Endothelial cell of coronary artery (primary cell): ENCODE data around the gene OR6N1. TPM values are rescaled to one million over a fixed set of nuclear protein-coding genes. Genes with fewer than 3 reads are reported as not detected.

Source experiments
- total RNA-seq: library from RNA; depleted of rRNA; stranded (reverse); fragments of >200 nt; gene quantifications from 2 replicates; pipeline ENCODE4 v1.2.3, GENCODE V29; 2014

The OR6N1 gene
- not detected in 2 replicates for total RNA-seq

GRCh38 chr1:158771950-158772866 is at the start of gene OR6N1:
OR6N1 (minus strand) TSS chr1:158772195; CDS start chr1:158766682, 5,513 bp downstream.

DNA sequence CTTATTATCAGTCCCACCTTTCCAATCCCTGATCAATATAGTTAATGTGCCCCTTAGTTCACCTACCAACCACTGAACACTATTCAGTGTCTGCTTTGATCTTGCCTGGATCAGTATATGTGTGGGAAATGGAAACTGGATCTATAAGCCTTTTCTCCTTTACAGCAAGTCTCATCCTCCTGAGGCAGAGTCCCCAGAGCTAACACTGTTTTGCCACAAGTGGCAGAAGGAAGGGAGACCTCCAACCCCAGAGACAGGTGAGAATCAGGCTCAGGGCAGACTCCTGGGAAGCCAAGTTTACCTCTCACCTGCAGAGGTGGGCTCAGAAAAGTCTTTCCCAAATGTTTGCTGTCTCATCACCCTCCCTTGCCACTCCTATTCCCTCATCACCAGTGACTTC is 9.1 kb upstream of the OR6N1 start, which contains the start of gene OR6N2:
Gene OR6N2 (minus strand): TSS at position 101 of the 400 bp plus-strand sequence. CDS start 3,569 bp downstream, outside the sequence.

GRCh38 chr1:158754420-158754819 is 17.6 kb downstream of the OR6N1 start, which contains the start of gene OR6K6:
OR6K6 (plus strand) TSS chr1:158754720; CDS start chr1:158754888, 168 bp downstream.

DNA sequence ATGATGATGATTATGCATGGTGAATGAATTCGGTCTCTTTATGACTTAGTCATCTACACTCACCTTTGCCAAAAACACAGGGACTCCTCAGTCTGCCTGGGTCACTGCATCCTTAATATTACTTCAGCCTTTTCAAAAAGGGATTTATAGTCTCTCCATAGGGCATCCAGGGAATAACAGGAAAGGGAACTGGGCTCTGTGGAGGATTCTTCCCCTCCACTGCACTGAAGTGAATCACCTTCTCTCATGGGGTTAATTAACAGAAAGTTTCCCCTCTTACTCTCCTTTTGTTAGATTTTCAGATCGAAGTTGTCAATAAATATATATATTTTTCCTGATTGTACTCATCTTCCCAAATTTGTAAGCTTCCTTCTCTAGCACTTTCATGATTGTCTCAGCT is 51.4 kb downstream of the OR6N1 start, which contains the start of gene OR6K3:
Gene OR6K3 (minus strand): TSS at position 101 of the 400 bp plus-strand sequence. CDS start 2,605 bp downstream, outside the sequence.

Other genes with a start within 250 kb of the OR6N1 start
- gene OR6Y1, start 217.8 kb downstream of the OR6N1 start, total RNA-seq: not detected in 2 replicates
- gene OR6P1, start 201.6 kb downstream of the OR6N1 start, total RNA-seq: not detected in 2 replicates
- gene OR10X1, start 192.3 kb downstream of the OR6N1 start, total RNA-seq: not detected in 2 replicates
- gene OR10Z1, start 166.9 kb downstream of the OR6N1 start, total RNA-seq: not detected in 2 replicates
- gene SPTA1, start 85.5 kb downstream of the OR6N1 start, total RNA-seq: under 0.01 and 0.90 TPM in 2 replicates
- not detected in 2 replicates for gene OR6K2, start 71.5 kb downstream of the OR6N1 start, total RNA-seq
- not detected in 2 replicates for gene OR6K3, start 51.5 kb downstream of the OR6N1 start, total RNA-seq
- gene OR6K6, start 17.5 kb downstream of the OR6N1 start, total RNA-seq: not detected in 2 replicates
- not detected in 2 replicates for gene OR6N2, start 9.0 kb upstream of the OR6N1 start, total RNA-seq
- not detected in 2 replicates for gene MNDA, start 59.2 kb upstream of the OR6N1 start, total RNA-seq
- gene PYHIN1, start 159.4 kb upstream of the OR6N1 start, total RNA-seq: not detected in 2 replicates
- gene IFI16, start 237.7 kb upstream of the OR6N1 start, total RNA-seq: 68.2 and 97.6 TPM in 2 replicates